Psoas muscle (tissue), 8 donors: ENCODE data around the gene TEX30. TPM values are rescaled to one million over a fixed set of nuclear protein-coding genes. Genes with fewer than 3 reads are reported as not detected.
A peak's percentile ranks its signal among the peaks of the same experiment; 100 is the strongest.

Experiments
- ATAC-seq, 4 donors: fragments of 200-7000 bp; cut with Tn5 transposase; one replicate each; pipeline ENCODE4 v1.9.1; 2020; ENCODE audit warnings: moderate library complexity in 3 of 4, mild to moderate bottlenecking in 2 of 4
- DNase-seq, 2 donors: peaks; one replicate each; pipeline ENCODE4 v3.0.0-alpha.2; 2020
- H3K27ac ChIP-seq: fragments of 200-600 bp; one replicate; pipeline ENCODE4 v1.8.0; 2022
- H3K27me3 ChIP-seq, 3 donors: fragments of 200-600 bp in 1 of 3; one replicate each; pipeline versions ENCODE4 v1.6.1 to v1.8.0; 2013 to 2022; ENCODE audit warnings: low read length in 2 of 3, mild to moderate bottlenecking in 2 of 3, moderate library complexity in 1 of 3; ENCODE audit not compliant: insufficient read depth in 3 of 3
- H3K36me3 ChIP-seq, 2 donors: fragments of 200-600 bp in 1 of 2; one replicate each; pipeline versions ENCODE4 v1.6.1 to v1.8.0; 2013 to 2022; ENCODE audit warnings: low read depth in 1 of 2, mild to moderate bottlenecking in 1 of 2, moderate library complexity in 1 of 2; ENCODE audit not compliant: insufficient read depth in 1 of 2
- H3K4me1 ChIP-seq: fragments of 200-600 bp; one replicate; pipeline ENCODE4 v1.8.0; 2022
- H3K4me3 ChIP-seq: fragments of 200-600 bp; one replicate; pipeline ENCODE4 v1.8.0; 2022; ENCODE audit warnings: mild to moderate bottlenecking
- H3K9me3 ChIP-seq: fragments of 200-600 bp; one replicate; pipeline ENCODE4 v1.8.0; 2022
- WGBS, 3 donors: extraction: QIAGEN DNeasy Blood & Tissue Kit; methylation state at CpG; one replicate each; pipeline versions ENCODE4 v1.1.6 to v1.1.7; 2013; 5-methylcytosine and 5-hydroxymethylcytosine counted together
- intact Hi-C, 2 donors: fragments of 100-400 bp; cut with DNase I; formaldehyde crosslinking; loops; one replicate each; pipeline versions ENCODE4 v1.11.0 to v1.14.2; 2022
- long read RNA-seq, 2 donors: library from polyadenylated mRNA; unstranded; transcript quantifications; one replicate each; pipeline ENCODE4 v2.0.0, GENCODE V29; 2021
- polyA plus RNA-seq, 3 donors: library from polyadenylated mRNA; stranded (reverse); fragments of 200-250 nt; gene quantifications; one replicate each; pipeline ENCODE4 v1.2.3, GENCODE V29; 2013
- total RNA-seq, 4 donors: library from RNA; stranded (reverse); fragmentation: NEBNext Ultra II Directional in 2 of 4; extraction: Animal tissue kit (Norgen Biotek cat#: 25700) in 2 of 4; gene quantifications; one replicate each; pipeline versions ENCODE4 v1.2.1 to v1.2.4, GENCODE V29; 2021 to 2023
- TF ChIP-seq, protein P1 (sequence below): fragments of 200-600 bp; IDR thresholded peaks from one replicate; pipeline ENCODE4 v1.8.0; 2022; ENCODE audit warnings: antibody characterized with exemption
- donor health status: healthy with polysubstance abuse.
- donor health status: DM: no; HTN: no; CAD: no; lungs with moderate emphysema.
- donor health status: Bipolar disorder and iron deficiency.
- donor health status: healthy.
- donor health status: DM: yes; HTN: yes; CAD: no.
- donor health status: DM: no; HTN: no; CAD: no.
- donor health status: DM: no; HTN: no; CAD: no.
- donor health status: DM: yes; HTN: yes; CAD: no.

Gene TEX30
- total RNA-seq (1 to 10 TPM; 4.8 to 6.9 (median 6.4) TPM), polyA plus RNA-seq (10 to 100 TPM; 16.0 to 20.6 (median 16.6) TPM)
- long read RNA-seq, donor 1, partial matches to known transcripts = 1 of 4 reads
- long read RNA-seq, donor 1, other reads (novel, unspliced or antisense) = 0 of 4 reads
- long read RNA-seq, donor 2, transcript TEX30-206 (6 exons, 1,165 nt) = major isoform, 5 of 10 reads
- long read RNA-seq, donor 2, partial matches to known transcripts = 0 of 10 reads
- long read RNA-seq, donor 2, other reads (novel, unspliced or antisense) = 5 of 10 reads

DNA sequence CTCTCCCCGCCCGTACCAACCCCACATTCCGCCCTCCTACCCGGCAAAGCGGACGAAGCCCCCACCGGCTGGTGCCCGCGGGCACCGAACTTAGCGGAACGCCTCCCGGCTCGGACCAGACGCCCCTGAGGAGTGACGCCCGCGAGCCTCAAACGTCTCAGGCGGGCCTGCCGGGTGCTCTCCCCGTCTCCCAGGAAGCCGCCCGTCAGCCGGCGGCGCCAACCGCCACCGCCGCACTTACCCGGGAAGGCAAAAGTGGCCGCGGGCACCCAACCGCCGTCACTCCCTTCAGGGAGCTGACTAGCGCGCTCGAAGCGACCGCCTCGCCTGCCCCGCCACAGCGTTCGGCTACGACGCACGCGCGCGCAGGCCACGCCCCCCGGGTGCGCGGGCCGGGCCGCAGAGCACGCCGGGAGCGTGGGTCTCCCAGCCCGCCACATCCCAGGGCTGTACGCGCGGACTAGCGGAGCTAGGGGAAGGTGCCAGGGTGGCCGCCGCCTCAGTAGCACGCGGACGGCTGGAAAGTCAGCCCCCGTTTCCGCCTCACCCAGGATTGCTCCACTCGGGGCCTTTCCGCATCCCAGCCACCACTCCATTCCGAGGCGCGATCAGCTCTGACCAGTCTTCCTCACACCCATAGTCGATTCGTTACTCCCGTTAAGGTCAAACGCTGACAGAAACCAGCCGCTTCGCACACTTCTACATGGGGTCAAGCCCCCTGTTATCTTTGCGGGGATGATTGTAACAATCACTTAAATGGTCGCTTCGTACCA lies at the start of gene TEX30:
TSS of gene TEX30 (minus strand) at position 346 of the 773 bp plus-strand sequence. CDS start 3,760 bp downstream, outside the sequence.
- WGBS, 3 donors = 2 to 3% (median 3%) methylated on average over 55 to 85 of the region's 85 CpGs
- Histone ChIP-seq H3K27me3 (no peaks in the 10 kb centered on the region), H3K36me3 (no peaks in the 10 kb centered on the region), H3K4me1 (peaks cover 5% of the 10 kb centered on the region), H3K4me3 (peak within 1 kb of the TSS; percentile 95), H3K9me3 (no peaks in the 10 kb centered on the region), H3K27ac (peak within 1 kb of the TSS; percentile 92)
- ATAC-seq (peak; percentile 99), DNase-seq (peak; percentile 88 to 92)
- intact Hi-C loops = loop anchor here in 1 of 2 donors (1.0 kb wide), 1 partner anchor 26 kb away; the partner anchor contains the start of gene BIVM
- TF ChIP-seq, protein P1, sequence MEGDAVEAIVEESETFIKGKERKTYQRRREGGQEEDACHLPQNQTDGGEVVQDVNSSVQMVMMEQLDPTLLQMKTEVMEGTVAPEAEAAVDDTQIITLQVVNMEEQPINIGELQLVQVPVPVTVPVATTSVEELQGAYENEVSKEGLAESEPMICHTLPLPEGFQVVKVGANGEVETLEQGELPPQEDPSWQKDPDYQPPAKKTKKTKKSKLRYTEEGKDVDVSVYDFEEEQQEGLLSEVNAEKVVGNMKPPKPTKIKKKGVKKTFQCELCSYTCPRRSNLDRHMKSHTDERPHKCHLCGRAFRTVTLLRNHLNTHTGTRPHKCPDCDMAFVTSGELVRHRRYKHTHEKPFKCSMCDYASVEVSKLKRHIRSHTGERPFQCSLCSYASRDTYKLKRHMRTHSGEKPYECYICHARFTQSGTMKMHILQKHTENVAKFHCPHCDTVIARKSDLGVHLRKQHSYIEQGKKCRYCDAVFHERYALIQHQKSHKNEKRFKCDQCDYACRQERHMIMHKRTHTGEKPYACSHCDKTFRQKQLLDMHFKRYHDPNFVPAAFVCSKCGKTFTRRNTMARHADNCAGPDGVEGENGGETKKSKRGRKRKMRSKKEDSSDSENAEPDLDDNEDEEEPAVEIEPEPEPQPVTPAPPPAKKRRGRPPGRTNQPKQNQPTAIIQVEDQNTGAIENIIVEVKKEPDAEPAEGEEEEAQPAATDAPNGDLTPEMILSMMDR = no peak

DNA sequence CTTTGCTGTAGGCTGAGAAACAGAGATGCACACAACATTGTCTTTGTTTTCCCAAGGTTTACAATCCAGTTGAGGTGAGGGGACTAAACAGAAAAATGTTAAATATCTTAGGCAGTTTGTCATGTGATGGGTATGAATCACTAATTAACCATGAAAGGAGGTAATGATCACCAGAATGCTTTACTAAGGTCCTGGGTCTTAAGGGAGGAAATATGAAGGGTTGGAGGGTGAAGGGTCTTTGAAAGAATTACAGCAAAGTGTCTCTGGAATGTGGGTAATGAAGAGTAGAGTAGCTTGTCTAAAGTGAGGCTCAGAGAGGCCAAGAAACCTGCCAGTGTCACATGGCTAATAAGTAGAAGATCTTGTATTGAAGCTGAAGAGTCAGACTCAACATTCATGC lies 44.3 kb upstream of the TEX30 start:
- Histone ChIP-seq H3K36me3 (peaks cover 12 to 74% of the 10 kb centered on the region in 2 donors), H3K27me3 (no peaks in the 10 kb centered on the region), H3K4me1 (peaks cover 10% of the 10 kb centered on the region), H3K27ac (no peak overlapping the region), H3K9me3 (no peaks in the 10 kb centered on the region), H3K4me3 (no peak overlapping the region)
- ATAC-seq (no peak), DNase-seq (no peak)
- intact Hi-C loops = no loop called here
- TF ChIP-seq, protein P1 = no peak

DNA sequence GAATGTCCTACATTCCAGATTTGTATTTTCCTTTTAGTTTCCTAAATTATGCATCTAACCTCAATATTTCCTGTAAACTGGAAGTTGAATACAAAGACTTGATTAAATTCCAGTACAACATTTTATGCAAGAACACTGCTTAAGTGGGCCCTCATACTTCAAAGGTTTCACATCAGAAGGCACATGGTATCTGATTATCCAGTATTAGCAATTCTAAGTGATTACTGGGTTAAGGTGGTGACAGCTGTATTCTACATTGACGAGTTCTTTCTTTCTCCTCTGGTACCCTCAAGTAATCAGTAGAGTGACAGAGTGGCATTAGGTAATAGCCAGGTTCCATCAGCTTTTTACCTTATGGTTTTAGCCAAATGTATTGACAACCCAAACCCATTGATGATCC lies 43.7 kb upstream of the TEX30 start:
- WGBS, 3 donors = 85 to 97% (median 97%) methylated on average over 1 of the region's 1 CpG
- intact Hi-C loops = no loop called here
- Histone ChIP-seq H3K27me3 (no peaks in the 10 kb centered on the region), H3K36me3 (peaks cover 11 to 68% of the 10 kb centered on the region in 2 donors), H3K4me1 (peaks cover 15% of the 10 kb centered on the region), H3K4me3 (no peak overlapping the region), H3K27ac (no peak overlapping the region), H3K9me3 (no peaks in the 10 kb centered on the region)
- TF ChIP-seq, protein P1 = no peak
- no peak for DNase-seq
- ATAC-seq = no peak

DNA sequence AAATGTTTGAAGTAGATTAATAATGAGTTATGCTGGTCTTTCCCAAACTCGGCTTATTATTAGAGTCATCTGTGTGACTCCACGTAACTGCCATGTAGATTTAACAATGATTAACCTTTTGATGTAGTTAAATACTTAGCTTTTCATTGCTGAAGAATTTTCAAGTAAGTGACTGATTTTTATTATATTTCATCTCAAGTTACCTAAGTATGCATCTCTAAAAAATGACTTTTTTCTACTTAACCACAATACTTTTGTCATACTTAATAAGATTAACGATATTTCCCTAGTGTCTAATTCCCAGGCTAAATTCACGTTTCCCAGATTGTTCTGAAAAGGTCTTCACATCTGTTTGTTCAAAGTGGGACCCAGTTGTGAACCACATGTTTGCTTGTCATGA lies 43.1 kb upstream of the TEX30 start:
- intact Hi-C loops = no loop called here
- no peak overlapping the region for H3K4me3 ChIP-seq
- H3K9me3 ChIP-seq = no peaks in the 10 kb centered on the region
- TF ChIP-seq, protein P1 = no peak
- no peak for ATAC-seq
- no peaks in the 10 kb centered on the region for H3K27me3 ChIP-seq
- no peak overlapping the region for H3K27ac ChIP-seq
- DNase-seq = no peak
- H3K4me1 ChIP-seq = peaks cover 15% of the 10 kb centered on the region
- WGBS, 3 donors = 79 to 82% (median 80%) methylated on average over 4 of the region's 4 CpGs
- H3K36me3 ChIP-seq = peaks cover 5 to 62% of the 10 kb centered on the region in 2 donors
